Nephron progenitor cell (in vitro differentiated cells): ENCODE data around the gene CA5A.
"Not testable (repeated sequence)": the region's sequence is repeated elsewhere in the genome, so short reads cannot be mapped to it uniquely, and the experiment has no call there.

Experiments
- DNase-seq: peaks from one replicate; pipeline ENCODE4 v3.0.0; 2021
- H3K27ac Mint-ChIP-seq: 2 replicates; pipeline ENCODE4 v1.8.0; 2021; ENCODE audit warnings: mild to moderate bottlenecking, moderate library complexity, mixed read lengths
- H3K27me3 Mint-ChIP-seq: 2 replicates; pipeline ENCODE4 v1.8.0; 2021; ENCODE audit warnings: mild to moderate bottlenecking, low read depth, mixed read lengths; ENCODE audit not compliant: poor library complexity
- H3K36me3 Mint-ChIP-seq: 2 replicates; pipeline ENCODE4 v1.8.0; 2021; ENCODE audit warnings: low read depth, mixed read lengths
- H3K4me1 Mint-ChIP-seq: 2 replicates; pipeline ENCODE4 v1.8.0; 2021; ENCODE audit warnings: mixed read lengths
- H3K4me3 Mint-ChIP-seq: 2 replicates; pipeline ENCODE4 v1.8.0; 2021; ENCODE audit warnings: mild to moderate bottlenecking, moderate library complexity, mixed read lengths
- H3K9me3 Mint-ChIP-seq: 2 replicates; pipeline ENCODE4 v1.8.0; 2021; ENCODE audit warnings: mild to moderate bottlenecking, moderate library complexity, mixed read lengths
- TF ChIP-seq, protein P1 (sequence below): fragments of 200-600 bp; sonication (generic); IDR thresholded peaks from 2 replicates; pipeline ENCODE4 v1.5.0; 2021; ENCODE audit warnings: antibody characterized with exemption

Gene CA5A

DNA sequence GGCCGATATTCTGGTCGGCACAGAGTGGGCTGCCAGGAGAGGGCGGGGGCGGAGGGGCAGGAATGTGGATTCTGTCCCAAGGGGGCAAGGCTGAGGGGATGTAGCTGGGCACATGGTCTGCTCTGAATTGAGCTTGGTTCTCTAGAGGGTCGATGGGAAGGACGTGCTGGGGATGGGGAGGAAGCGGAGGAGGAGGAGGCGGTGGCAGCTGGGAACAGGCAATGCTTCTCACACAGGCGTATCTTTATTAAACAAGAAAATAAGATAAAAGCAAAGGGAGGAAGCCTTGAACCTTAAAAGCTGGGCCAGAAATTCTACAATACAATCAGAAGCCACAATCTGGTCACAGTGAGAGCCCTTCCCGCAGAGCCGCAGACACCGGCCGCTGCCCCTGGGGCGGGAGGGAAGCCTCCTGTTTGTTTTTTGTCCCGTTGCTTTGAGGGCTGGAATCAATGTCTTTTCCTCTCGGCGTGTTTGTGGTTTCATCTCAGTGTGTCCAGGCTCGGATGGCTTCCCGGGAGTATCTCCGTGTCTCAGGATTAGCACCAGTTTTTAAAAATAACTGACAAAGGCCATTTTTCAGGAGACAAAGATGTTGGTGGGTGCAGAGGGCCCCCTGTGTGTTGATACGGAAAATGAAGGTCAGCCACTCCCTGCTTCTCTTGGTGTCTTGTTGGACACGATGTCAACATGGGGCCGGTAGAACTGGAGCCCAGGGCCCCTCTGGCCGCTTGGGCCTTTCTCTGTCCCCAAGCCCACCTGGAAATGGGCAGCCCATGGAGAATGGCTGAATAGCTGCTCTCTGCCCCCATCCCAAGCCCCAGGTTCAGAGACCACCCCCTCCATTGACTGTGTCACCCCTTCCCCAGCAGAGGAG lies 54.8 kb downstream of the CA5A start:
- Mint-ChIP-seq H3K27ac (no peak overlapping the region), H3K36me3 (no peaks in the 10 kb centered on the region), H3K9me3 (peaks cover 5% of the 10 kb centered on the region), H3K4me3 (no peak overlapping the region), H3K4me1 (peaks cover 25% of the 10 kb centered on the region), H3K27me3 (peaks cover 16% of the 10 kb centered on the region)
- TF ChIP-seq, protein P1, sequence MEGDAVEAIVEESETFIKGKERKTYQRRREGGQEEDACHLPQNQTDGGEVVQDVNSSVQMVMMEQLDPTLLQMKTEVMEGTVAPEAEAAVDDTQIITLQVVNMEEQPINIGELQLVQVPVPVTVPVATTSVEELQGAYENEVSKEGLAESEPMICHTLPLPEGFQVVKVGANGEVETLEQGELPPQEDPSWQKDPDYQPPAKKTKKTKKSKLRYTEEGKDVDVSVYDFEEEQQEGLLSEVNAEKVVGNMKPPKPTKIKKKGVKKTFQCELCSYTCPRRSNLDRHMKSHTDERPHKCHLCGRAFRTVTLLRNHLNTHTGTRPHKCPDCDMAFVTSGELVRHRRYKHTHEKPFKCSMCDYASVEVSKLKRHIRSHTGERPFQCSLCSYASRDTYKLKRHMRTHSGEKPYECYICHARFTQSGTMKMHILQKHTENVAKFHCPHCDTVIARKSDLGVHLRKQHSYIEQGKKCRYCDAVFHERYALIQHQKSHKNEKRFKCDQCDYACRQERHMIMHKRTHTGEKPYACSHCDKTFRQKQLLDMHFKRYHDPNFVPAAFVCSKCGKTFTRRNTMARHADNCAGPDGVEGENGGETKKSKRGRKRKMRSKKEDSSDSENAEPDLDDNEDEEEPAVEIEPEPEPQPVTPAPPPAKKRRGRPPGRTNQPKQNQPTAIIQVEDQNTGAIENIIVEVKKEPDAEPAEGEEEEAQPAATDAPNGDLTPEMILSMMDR: no peak
- no peak for DNase-seq

DNA sequence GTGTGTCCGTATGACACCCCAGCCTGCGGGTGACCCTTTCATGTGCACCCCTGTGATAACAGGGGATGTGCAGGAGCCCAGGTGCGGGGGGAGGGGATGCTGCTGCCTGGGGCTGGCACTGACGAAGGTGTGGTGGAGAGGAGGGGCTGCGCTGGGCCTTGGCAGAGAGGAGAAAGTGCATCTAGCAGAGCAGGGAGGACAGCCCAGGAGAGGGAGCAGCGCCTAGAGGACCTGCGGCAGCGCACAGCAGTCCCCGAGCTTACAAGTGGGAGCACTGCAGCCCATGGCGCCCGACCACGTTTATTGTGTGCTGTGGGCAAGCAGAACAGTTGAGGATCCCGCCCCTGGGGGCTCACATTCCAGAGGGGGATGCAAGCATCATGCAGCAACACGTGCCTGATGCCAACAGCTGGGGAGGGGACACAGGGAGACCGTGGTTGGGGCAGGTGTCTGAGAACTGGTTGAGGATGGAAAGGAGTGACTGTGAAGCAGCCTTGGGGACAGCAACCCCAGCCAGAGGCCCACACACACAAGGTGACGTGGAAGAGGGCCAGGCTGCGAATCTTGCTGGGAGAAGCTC lies 56.1 kb downstream of the CA5A start:
- TF ChIP-seq, protein P1: no peak
- Mint-ChIP-seq H3K36me3 (no peaks in the 10 kb centered on the region), H3K27ac (no peak overlapping the region), H3K4me1 (peaks cover 26% of the 10 kb centered on the region), H3K27me3 (peaks cover 23% of the 10 kb centered on the region), H3K4me3 (no peak overlapping the region), H3K9me3 (peaks cover 5% of the 10 kb centered on the region)
- DNase-seq: no peak

DNA sequence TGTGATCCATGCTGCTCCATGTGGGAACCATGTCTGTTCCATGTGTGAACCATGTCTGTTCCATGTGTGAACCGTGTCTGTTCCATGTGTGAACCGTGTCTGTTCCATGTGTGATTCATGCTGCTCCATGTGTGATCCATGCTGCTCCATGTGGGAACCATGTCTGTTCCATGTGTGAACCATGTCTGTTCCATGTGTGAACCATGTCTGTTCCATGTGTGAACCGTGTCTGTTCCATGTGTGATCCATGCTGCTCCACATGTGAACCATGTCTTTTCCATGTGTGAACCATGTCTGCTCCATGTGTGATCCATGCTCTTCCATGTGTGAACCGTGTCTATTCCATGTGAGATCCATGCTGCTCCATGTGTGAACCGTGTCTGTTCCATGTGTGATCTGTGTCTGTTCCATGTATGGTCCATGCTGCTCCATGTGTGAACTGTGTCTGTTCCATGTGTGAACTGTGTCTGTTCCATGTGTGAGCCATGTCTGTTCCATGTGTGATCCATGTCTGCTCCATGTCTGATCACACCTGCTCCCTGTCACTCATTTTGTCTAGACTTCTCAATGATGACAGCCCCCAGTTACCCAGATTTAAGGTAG lies 56.8 kb downstream of the CA5A start:
- DNase-seq, H3K27ac Mint-ChIP-seq, H3K36me3 Mint-ChIP-seq, H3K9me3 Mint-ChIP-seq, H3K4me3 Mint-ChIP-seq: not testable (repeated sequence)
- Mint-ChIP-seq H3K4me1 (peaks cover 31% of the 10 kb centered on the region), H3K27me3 (peaks cover 30% of the 10 kb centered on the region)

DNA sequence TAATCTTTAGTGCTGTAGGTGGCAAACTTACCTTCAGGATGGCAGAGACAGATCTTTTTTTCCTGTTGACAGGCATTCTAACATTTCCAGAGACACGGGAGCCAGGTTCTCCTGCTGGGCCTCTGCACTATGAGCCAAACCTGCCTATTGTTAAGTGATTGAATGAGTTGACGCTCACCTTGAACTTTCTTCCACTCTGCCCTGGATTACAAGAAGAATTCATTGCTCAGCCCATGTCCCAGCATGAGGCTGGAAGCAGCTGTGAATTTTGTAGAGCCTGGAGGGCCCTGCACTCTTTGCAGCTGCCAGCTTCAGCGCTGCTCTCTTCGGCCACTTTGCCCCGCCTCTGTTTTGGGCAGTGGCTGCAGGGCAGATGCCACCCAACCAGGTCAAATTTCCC lies 57.6 kb downstream of the CA5A start:
- Mint-ChIP-seq H3K9me3 (peaks cover 5% of the 10 kb centered on the region), H3K4me1 (peaks cover 31% of the 10 kb centered on the region), H3K27ac (no peak overlapping the region), H3K4me3 (no peak overlapping the region), H3K27me3 (peaks cover 34% of the 10 kb centered on the region), H3K36me3 (no peaks in the 10 kb centered on the region)
- TF ChIP-seq, protein P1: no peak
- DNase-seq: no peak

DNA sequence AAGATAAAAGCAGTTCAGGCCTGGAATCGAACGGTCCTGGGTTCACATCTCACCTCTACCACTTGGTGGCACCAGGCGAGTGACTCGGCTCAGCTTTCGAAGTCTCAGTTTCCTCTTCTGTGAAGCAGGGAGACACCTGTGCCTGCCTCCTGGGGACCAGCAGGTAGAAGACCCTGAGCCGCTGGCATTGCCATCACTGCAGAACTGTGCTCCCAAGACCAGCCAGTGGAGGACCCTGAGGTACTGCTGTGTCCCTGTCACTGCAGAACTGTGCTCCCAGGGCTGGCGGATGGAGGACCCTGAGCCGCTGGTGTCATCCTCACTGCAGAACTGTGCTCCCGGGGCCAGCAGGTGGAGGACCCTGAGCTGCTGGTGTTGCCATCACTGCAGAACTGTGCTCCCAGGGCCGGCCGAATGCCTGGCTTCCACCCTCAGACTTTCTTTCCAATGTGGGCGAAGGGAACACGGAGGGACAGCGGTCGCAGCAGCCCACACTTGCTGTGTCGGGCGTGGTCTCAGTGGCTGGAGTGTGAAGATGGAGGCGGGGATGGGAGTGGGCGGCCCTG lies 58.3 kb downstream of the CA5A start:
- H3K27me3 Mint-ChIP-seq: peaks cover 34% of the 10 kb centered on the region
- H3K36me3 Mint-ChIP-seq: no peaks in the 10 kb centered on the region
- H3K27ac Mint-ChIP-seq: no peak overlapping the region
- H3K4me3 Mint-ChIP-seq: no peak overlapping the region
- H3K9me3 Mint-ChIP-seq: peaks cover 5% of the 10 kb centered on the region
- no peak for DNase-seq
- TF ChIP-seq, protein P1: no peak
- H3K4me1 Mint-ChIP-seq: peaks cover 31% of the 10 kb centered on the region
